A673 (cell line): Measurements from ENCODE around the gene DVL3. TPM values are rescaled to one million over a fixed set of nuclear protein-coding genes. Genes with fewer than 3 reads are reported as not detected.
"Not testable (repeated sequence)": the region's sequence is repeated elsewhere in the genome, so short reads cannot be mapped to it uniquely, and the experiment has no call there.

Experiments used
- BruUV-seq: library from RNA; stranded (reverse); fragments of 400-500 nt; replicated peaks from 2 replicates; lab custom pipeline; 2021; lab: Mats Ljungman, UMichigan
- CTCF ChIA-PET: fragments of 300-600 bp; sonication (Branson Sonifier 250); formaldehyde crosslinking; loops from one replicate; lab custom pipeline; 2022; ENCODE audit warnings: antibody characterized with exemption; lab: Charles Lee
- POLR2A ChIA-PET: fragments of 300-600 bp; sonication (Branson Sonifier 250); formaldehyde crosslinking; loops from one replicate; lab custom pipeline; 2022; ENCODE audit warnings: antibody characterized with exemption; ENCODE audit not compliant: low non-redundant PET; lab: Charles Lee
- DNase-seq: peaks from one replicate; pipeline ENCODE4 v3.0.0-alpha.2; 2015; ENCODE audit warnings: low spot score
- H3K27ac ChIP-seq: fragments of 200-600 bp; sonication (generic); 2 replicates; pipeline ENCODE4 v1.5.1; 2016; ENCODE audit warnings: mixed run types, low read depth, mild to moderate bottlenecking, mixed read lengths, antibody characterized with exemption, low read length; ENCODE audit not compliant: poor library complexity, severe bottlenecking
- H3K27me3 ChIP-seq: fragments of 200-600 bp; sonication (generic); replicated peaks from 2 replicates; pipeline ENCODE4 v1.6.1; 2017; ENCODE audit warnings: mixed run types, low read depth, mild to moderate bottlenecking, mixed read lengths, antibody characterized with exemption, low read length; ENCODE audit not compliant: insufficient read depth, poor library complexity
- H3K36me3 ChIP-seq: fragments of 200-600 bp; sonication (generic); 2 replicates; pipeline ENCODE4 v1.6.1; 2016; ENCODE audit warnings: mixed run types, mild to moderate bottlenecking, mixed read lengths, antibody characterized with exemption, low read length; ENCODE audit not compliant: insufficient read depth, poor library complexity, severe bottlenecking
- H3K4me1 ChIP-seq: fragments of 200-600 bp; sonication (generic); 2 replicates; pipeline ENCODE4 v1.6.1; 2017; ENCODE audit warnings: mixed run types, mild to moderate bottlenecking, mixed read lengths, antibody characterized with exemption, low read length; ENCODE audit not compliant: insufficient read depth, poor library complexity, severe bottlenecking
- H3K4me3 ChIP-seq: fragments of 200-600 bp; sonication (generic); 2 replicates; pipeline ENCODE4 v1.5.1; 2016; ENCODE audit warnings: low read depth, mixed run types, mild to moderate bottlenecking, mixed read lengths, low read length; ENCODE audit not compliant: poor library complexity, severe bottlenecking
- H3K9me3 ChIP-seq: fragments of 200-600 bp; sonication (generic); 2 replicates; pipeline ENCODE4 v1.6.1; 2016; ENCODE audit warnings: mixed run types, low read depth, mild to moderate bottlenecking, mixed read lengths, antibody characterized with exemption, low read length; ENCODE audit not compliant: poor library complexity, severe bottlenecking
- EZH2 ChIP-seq: fragments of 200-600 bp; sonication (generic); IDR thresholded peaks from 2 replicates; pipeline ENCODE4 v1.6.1; 2017; ENCODE audit warnings: borderline replicate concordance, low read depth, mild to moderate bottlenecking, mixed read lengths, antibody characterized with exemption, low read length; ENCODE audit not compliant: poor library complexity, severe bottlenecking
- intact Hi-C: fragments of 100-400 bp; cut with micrococcal nuclease; formaldehyde crosslinking; loops from one replicate; pipeline ENCODE4 v1.10.0; 2022; ENCODE audit not compliant: unreplicated experiment
- total RNA-seq: library from RNA; stranded (reverse); gene quantifications from 2 replicates; pipeline ENCODE4 v1.2.3, GENCODE V29; 2021
- TF ChIP-seq, protein P1 (sequence below): fragments of 300-800, 200-600 bp; sonication (generic); conservative IDR thresholded peaks from 2 replicates; pipeline ENCODE4 v1.5.1; 2017; ENCODE audit warnings: low read depth, mild to moderate bottlenecking, antibody characterized with exemption, low read length, moderate library complexity, mixed read lengths

Gene DVL3
- total RNA-seq, 1 experiment from 2014 or later: 82.6 TPM

DNA sequence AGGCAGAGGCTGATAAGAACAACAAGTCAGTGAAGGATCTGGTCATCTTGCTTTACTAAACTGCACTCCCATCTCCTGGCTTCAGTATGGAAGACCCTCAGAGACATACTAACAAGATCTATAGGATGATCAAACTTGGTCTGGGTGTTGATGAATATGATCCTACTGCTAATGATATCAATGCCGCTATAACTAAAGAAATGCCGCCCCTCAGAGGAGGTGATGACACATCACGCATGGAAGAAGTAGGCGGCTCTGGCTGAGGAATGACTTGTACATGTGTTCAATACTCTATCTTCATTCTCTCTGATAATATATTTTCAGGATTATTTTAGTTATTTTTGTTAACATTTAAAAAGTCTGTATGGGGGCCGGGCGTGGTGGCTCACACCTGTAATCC is 37.5 kb upstream of the DVL3 start:
- no peaks in the 10 kb centered on the region for H3K4me1 ChIP-seq
- H3K27ac ChIP-seq: no peak overlapping the region
- DNase-seq: peak; percentile 65
- peaks cover 6% of the 10 kb centered on the region for H3K27me3 ChIP-seq
- TF ChIP-seq, protein P1, sequence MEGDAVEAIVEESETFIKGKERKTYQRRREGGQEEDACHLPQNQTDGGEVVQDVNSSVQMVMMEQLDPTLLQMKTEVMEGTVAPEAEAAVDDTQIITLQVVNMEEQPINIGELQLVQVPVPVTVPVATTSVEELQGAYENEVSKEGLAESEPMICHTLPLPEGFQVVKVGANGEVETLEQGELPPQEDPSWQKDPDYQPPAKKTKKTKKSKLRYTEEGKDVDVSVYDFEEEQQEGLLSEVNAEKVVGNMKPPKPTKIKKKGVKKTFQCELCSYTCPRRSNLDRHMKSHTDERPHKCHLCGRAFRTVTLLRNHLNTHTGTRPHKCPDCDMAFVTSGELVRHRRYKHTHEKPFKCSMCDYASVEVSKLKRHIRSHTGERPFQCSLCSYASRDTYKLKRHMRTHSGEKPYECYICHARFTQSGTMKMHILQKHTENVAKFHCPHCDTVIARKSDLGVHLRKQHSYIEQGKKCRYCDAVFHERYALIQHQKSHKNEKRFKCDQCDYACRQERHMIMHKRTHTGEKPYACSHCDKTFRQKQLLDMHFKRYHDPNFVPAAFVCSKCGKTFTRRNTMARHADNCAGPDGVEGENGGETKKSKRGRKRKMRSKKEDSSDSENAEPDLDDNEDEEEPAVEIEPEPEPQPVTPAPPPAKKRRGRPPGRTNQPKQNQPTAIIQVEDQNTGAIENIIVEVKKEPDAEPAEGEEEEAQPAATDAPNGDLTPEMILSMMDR: peak; percentile 53
- TF ChIP-seq EZH2: no peak
- no peaks in the 10 kb centered on the region for H3K9me3 ChIP-seq
- ChIA-PET CTCF (no interaction called here), POLR2A (no interaction called here)
- intact Hi-C loops: loop anchor here (1.0 kb wide), 1 partner anchor 222 kb away; no protein-coding TSS in a partner anchor
- BruUV-seq: no TSS peak
- H3K4me3 ChIP-seq: no peak overlapping the region
- no peaks in the 10 kb centered on the region for H3K36me3 ChIP-seq

DNA sequence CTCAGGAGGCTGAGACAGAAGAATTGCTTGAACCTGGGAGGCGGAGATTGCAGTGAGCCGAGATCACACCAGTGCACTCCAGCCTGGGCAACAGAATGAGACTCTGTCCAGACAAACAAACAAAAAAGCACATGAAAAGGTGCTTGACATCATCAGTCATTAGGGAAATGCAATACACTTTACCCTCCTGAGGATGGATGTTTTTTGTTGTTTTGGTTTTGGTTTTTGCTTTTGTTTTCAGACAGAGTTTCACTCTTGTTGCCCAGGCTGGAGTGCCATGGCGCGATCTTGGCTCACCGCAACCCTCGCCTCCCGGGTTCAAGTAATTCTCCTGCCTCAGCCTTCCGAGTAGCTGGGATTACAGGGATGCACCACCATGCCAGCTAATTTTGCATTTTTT is 34.1 kb upstream of the DVL3 start:
- H3K4me1 ChIP-seq, H3K36me3 ChIP-seq, DNase-seq, POLR2A ChIA-PET, H3K9me3 ChIP-seq, H3K4me3 ChIP-seq, H3K27ac ChIP-seq, BruUV-seq, H3K27me3 ChIP-seq, intact Hi-C loops: not testable (repeated sequence)
- CTCF ChIA-PET: interaction anchor here (0.6 kb wide), 1 partner anchor 224 kb away, joined by 4 read pairs; no protein-coding TSS in a partner anchor

DNA sequence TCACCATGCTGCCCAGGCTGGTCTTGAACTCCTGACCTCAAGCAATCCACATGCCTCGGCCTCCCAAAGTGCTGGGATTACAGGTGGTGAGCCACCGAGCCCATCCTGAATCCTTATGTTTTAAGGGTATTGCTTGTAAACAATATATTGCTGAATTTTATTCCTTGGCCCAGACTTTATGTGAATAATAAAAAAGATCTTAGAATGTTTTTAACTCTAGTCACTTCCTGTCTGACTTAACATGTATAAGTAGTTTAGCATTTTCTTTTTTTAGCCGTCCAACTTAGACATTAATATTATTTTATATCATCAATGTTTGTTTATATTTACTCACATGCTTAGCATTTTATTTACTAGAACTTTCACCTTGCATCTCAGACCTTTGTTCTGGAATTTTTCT is 29.2 kb upstream of the DVL3 start:
- intact Hi-C loops: no loop called here
- no peaks in the 10 kb centered on the region for H3K36me3 ChIP-seq
- H3K4me3 ChIP-seq: no peak overlapping the region
- H3K27me3 ChIP-seq: no peaks in the 10 kb centered on the region
- ChIA-PET POLR2A (no interaction called here), CTCF (no interaction called here)
- H3K27ac ChIP-seq: no peak overlapping the region
- TF ChIP-seq EZH2: no peak
- TF ChIP-seq, protein P1: no peak
- no peaks in the 10 kb centered on the region for H3K4me1 ChIP-seq
- DNase-seq: no peak
- no peaks in the 10 kb centered on the region for H3K9me3 ChIP-seq
- BruUV-seq: no TSS peak

DNA sequence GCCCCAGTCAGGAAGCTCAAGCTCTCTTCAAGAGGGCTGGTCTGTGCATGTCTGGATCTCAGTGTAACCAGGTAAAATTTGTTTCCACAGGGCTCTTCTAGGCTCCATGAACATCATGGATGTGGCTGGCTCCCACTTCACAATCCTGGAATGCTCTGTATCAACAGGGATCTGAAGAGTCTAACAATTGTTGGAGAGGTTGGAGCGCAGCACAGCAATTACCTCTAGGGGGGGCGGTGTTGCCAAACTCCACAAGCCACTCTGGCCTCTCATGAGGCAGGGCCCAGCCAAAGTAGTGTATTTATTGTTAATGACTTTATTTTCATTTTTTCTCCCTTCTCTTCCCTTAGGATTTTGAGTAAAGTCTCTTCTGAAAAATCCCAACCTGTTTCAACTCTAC is 26.2 kb upstream of the DVL3 start:
- Histone ChIP-seq H3K4me3 (no peak overlapping the region), H3K27me3 (no peaks in the 10 kb centered on the region)
- peak; percentile 55 for DNase-seq

More for the DNA sequence above, 26.2 kb upstream of the DVL3 start:
- Histone ChIP-seq H3K9me3 (no peaks in the 10 kb centered on the region), H3K4me1 (no peaks in the 10 kb centered on the region), H3K27ac (no peak overlapping the region), H3K36me3 (no peaks in the 10 kb centered on the region)
- intact Hi-C loops: no loop called here
- ChIA-PET POLR2A (interaction anchor here (0.5 to 0.7 kb wide), 2 partner anchors 44 to 453 kb away, joined by 3 read pairs; no protein-coding TSS in a partner anchor), CTCF (no interaction called here)
- TF ChIP-seq, protein P1: peak; percentile 49
- TF ChIP-seq EZH2: no peak
- BruUV-seq: no TSS peak
